ENCODE data around the gene RSRC1.

- TF ChIP-seq CTCF (IDR thresholded peaks at IDR 0.05; ENCODE audit: poor library complexity) = no peak
- no peak for TF ChIP-seq EZH2 (IDR thresholded peaks at IDR 0.05; ENCODE audit: borderline replicate concordance)
- TF ChIP-seq EZH2phosphoT487 (IDR thresholded peaks at IDR 0.05; ENCODE audit: low read depth, severe bottlenecking, unreplicated experiment) = no peak
Measured at GRCh38 chr3:158210067-158210466, 100.2 kb downstream of the RSRC1 start.

All from hepatocyte (in vitro differentiated cells).